NB4 (cell line): ENCODE measurements around the gene ARHGAP4.

Experiments
- POLR2A ChIP-seq: IDR thresholded peaks from 2 replicates; pipeline ENCODE4 v1.6.1; 2011; ENCODE audit warnings: mild to moderate bottlenecking; ENCODE audit not compliant: insufficient read length; ENCODE audit errors: extremely low read depth
- TF ChIP-seq, protein P1 (sequence below): IDR thresholded peaks from one replicate; pipeline ENCODE4 v1.5.1; 2012; ENCODE audit warnings: low read depth, low read length

DNA sequence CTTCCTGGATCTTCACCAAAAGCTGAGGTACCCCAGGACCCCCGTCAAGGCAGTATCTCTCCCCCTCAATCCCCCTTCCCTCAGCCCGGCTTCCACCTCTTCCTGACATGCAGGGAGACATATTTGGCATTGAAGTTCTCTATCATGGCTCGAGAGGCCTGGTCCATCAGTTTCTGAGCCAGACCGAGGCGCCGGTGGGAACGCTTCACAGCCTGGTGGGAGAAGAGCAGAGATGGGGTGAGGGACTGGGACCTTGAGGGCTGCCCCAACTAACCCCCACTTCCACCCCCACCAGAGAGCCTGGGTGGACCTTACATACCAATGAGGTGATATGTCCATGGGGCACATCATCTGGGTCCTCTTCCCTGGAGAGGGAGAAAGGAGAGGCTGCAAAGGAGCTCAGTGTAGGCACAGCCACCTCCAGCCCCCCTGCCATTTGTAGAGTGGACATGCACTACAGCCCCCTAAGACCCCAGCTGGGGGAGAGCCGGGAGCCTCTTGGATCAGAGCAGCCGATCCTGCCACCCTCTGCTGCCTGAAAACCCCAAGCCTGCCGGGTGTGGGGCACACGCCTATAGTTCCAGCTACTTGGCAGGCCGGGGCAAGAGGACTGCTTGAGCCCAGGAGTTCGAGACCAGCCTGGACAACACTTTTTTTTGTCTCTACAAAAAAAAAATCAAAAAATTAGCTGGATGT is 6.3 kb upstream of the ARHGAP4 start:
- TF ChIP-seq, protein P1, sequence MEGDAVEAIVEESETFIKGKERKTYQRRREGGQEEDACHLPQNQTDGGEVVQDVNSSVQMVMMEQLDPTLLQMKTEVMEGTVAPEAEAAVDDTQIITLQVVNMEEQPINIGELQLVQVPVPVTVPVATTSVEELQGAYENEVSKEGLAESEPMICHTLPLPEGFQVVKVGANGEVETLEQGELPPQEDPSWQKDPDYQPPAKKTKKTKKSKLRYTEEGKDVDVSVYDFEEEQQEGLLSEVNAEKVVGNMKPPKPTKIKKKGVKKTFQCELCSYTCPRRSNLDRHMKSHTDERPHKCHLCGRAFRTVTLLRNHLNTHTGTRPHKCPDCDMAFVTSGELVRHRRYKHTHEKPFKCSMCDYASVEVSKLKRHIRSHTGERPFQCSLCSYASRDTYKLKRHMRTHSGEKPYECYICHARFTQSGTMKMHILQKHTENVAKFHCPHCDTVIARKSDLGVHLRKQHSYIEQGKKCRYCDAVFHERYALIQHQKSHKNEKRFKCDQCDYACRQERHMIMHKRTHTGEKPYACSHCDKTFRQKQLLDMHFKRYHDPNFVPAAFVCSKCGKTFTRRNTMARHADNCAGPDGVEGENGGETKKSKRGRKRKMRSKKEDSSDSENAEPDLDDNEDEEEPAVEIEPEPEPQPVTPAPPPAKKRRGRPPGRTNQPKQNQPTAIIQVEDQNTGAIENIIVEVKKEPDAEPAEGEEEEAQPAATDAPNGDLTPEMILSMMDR: no peak
- no peak for TF ChIP-seq POLR2A
